Aorta (tissue), 5 donors: ENCODE results near the gene CBX2. TPM values are rescaled to one million over a fixed set of nuclear protein-coding genes. Genes with fewer than 3 reads are reported as not detected.

Experiments used
- ATAC-seq: fragments of 200-7000 bp; cut with Tn5 transposase; one replicate; pipeline ENCODE4 v1.9.1; 2022; ENCODE audit warnings: moderate library complexity; ENCODE audit not compliant: low FRiP score
- DNase-seq, 2 donors: peaks; one replicate each; pipeline ENCODE4 v3.0.0-alpha.2; 2020
- H3K27ac ChIP-seq, 2 donors: one replicate each; pipeline ENCODE4 v1.5.1; 2013; ENCODE audit warnings: low read length in 2 of 2, mild to moderate bottlenecking in 2 of 2, moderate library complexity in 2 of 2, control low read depth in 1 of 2, inconsistent platforms in 1 of 2, low read depth in 1 of 2
- H3K27me3 ChIP-seq, 2 donors: one replicate each; pipeline ENCODE4 v1.6.1; 2013; ENCODE audit warnings: control low read depth in 1 of 2, low read length in 1 of 2, mild to moderate bottlenecking in 1 of 2, moderate library complexity in 1 of 2; ENCODE audit not compliant: insufficient read depth in 2 of 2, control insufficient read depth in 1 of 2
- H3K36me3 ChIP-seq, 2 donors: one replicate each; pipeline ENCODE4 v1.6.1; 2013; ENCODE audit warnings: control low read depth in 1 of 2, low read length in 1 of 2, mild to moderate bottlenecking in 1 of 2; ENCODE audit not compliant: insufficient read depth in 2 of 2, control insufficient read depth in 1 of 2
- H3K4me1 ChIP-seq, 2 donors: one replicate each; pipeline ENCODE4 v1.6.1; 2013; ENCODE audit warnings: low read length in 2 of 2, control low read depth in 1 of 2, mild to moderate bottlenecking in 1 of 2, moderate library complexity in 1 of 2; ENCODE audit not compliant: insufficient read depth in 2 of 2, control insufficient read depth in 1 of 2
- H3K4me3 ChIP-seq, 2 donors: one replicate each; pipeline ENCODE4 v1.5.1; 2013; ENCODE audit warnings: low read length in 2 of 2, control low read depth in 1 of 2, mild to moderate bottlenecking in 1 of 2
- H3K9me3 ChIP-seq: one replicate; pipeline ENCODE4 v1.6.1; 2013; ENCODE audit warnings: mild to moderate bottlenecking, low read length; ENCODE audit not compliant: control insufficient read depth
- WGBS, 2 donors: extraction: QIAGEN DNeasy Blood & Tissue Kit; methylation state at CpG; one replicate each; pipeline ENCODE4 v1.1.7; 2013; 5-methylcytosine and 5-hydroxymethylcytosine counted together
- intact Hi-C, 2 donors: fragments of 100-400 bp; cut with DNase I; formaldehyde crosslinking; loops; one replicate each; pipeline versions ENCODE4 v1.14.2 to v1.15.0; 2022
- polyA plus RNA-seq, 2 donors: library from polyadenylated mRNA; stranded (reverse); fragments of 200-250 nt; gene quantifications; one replicate each; pipeline ENCODE4 v1.2.3, GENCODE V29; 2013
- total RNA-seq, 2 donors: library from RNA; stranded (reverse); fragmentation: NEBNext Ultra II Directional; extraction: Animal tissue kit (Norgen Biotek cat#: 25700); gene quantifications; one replicate each; pipeline ENCODE4 v1.2.1, GENCODE V29; 2021
- donor health status: healthy with polysubstance abuse.
- donor health status: Bipolar disorder and iron deficiency.
- donor health status: DM: no; HTN: no; CAD: no.
- donor health status: DM: no; HTN: no; CAD: no.
- donor health status: DM: yes; HTN: yes; CAD: no.

Gene CBX2
- total and polyA plus RNA-seq, 4 donors = 1.2 to 4.5 TPM; not detected in 2

- intact Hi-C loops = no loop called here
- H3K36me3 ChIP-seq = no peaks in the 10 kb centered on the region
- no peaks in the 10 kb centered on the region for H3K4me1 ChIP-seq
- DNase-seq (no peak), ATAC-seq (no peak)
- H3K9me3 ChIP-seq = no peaks in the 10 kb centered on the region
- 32 to 41% methylated on average over 5 to 10 of the region's 10 CpGs for WGBS, 2 donors
- no peaks in the 10 kb centered on the region for H3K27me3 ChIP-seq
- no peak overlapping the region for H3K4me3 ChIP-seq
- no peak overlapping the region for H3K27ac ChIP-seq
Measured at GRCh38 chr17:79741401-79741750, 36.6 kb upstream of the CBX2 start.

DNA sequence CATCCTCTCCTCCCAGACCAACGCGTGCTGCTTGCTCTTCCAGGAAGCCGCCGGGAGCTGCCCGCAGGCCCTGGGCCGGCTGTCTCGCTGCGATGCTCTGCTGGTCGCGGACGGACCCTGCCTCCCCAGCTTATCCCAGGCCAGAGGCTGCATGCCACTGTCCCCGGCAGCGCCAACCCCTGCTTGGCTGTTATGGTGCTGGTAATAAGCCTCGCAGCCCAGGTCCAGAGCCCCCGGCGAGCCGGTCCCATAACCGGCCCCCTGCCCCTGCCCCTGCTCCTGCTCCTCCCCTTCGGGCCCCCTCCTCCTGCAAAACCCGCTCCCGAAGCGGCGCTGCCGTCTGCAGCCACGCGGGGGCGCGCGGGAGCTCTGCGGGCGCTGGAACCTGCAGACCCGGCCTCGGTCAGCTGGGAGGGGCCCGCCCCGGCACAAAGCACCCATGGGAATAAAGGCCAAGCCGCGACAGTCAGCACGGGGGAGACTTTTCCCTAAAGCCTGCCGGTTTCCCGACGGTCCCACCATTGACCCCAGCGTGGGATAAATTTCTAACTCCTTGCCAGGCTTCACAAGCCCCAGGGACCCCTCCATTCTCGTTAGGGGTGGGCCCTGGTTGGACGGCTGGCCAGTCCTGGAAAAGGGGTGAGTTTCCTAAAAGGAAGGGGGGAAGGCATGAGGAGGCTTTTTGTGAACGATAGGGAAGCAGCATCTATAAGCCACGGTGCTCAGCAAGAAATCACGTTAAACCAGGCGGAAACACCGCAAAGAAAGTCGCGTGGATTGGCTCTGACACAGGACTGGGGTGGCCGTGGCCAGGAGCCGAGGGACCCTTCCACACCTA, 36.0 kb upstream of the CBX2 start:
- Histone ChIP-seq H3K9me3 (no peaks in the 10 kb centered on the region), H3K4me3 (no peak overlapping the region), H3K36me3 (no peaks in the 10 kb centered on the region), H3K27me3 (no peaks in the 10 kb centered on the region), H3K27ac (no peak overlapping the region), H3K4me1 (no peaks in the 10 kb centered on the region)
- ATAC-seq (peak; percentile 81), DNase-seq (peak; percentile 78 to 91)
- intact Hi-C loops = loop anchor here (2.0 kb wide), 2 partner anchors 249 to 251 kb away; no protein-coding TSS in a partner anchor
- 11% methylated on average over 48 to 53 of the region's 53 CpGs for WGBS, 2 donors

- Histone ChIP-seq H3K9me3 (no peaks in the 10 kb centered on the region), H3K4me3 (no peak overlapping the region), H3K4me1 (no peaks in the 10 kb centered on the region), H3K27ac (no peak overlapping the region), H3K36me3 (no peaks in the 10 kb centered on the region), H3K27me3 (no peaks in the 10 kb centered on the region)
- ATAC-seq (no peak), DNase-seq (no peak)
- WGBS, 2 donors = 85 to 93% methylated on average over 1 of the region's 1 CpG
- intact Hi-C loops = loop anchor here (2.0 kb wide), 2 partner anchors 248 to 250 kb away; no protein-coding TSS in a partner anchor
Measured at GRCh38 chr17:79742589-79742918, 35.4 kb upstream of the CBX2 start.

- DNase-seq (no peak), ATAC-seq (no peak)
- Histone ChIP-seq H3K4me1 (no peaks in the 10 kb centered on the region), H3K4me3 (no peak overlapping the region), H3K9me3 (no peaks in the 10 kb centered on the region), H3K27me3 (no peaks in the 10 kb centered on the region), H3K27ac (no peak overlapping the region), H3K36me3 (no peaks in the 10 kb centered on the region)
- intact Hi-C loops = loop anchor here (2.0 kb wide), 2 partner anchors 248 to 250 kb away; no protein-coding TSS in a partner anchor
- 88 to 90% methylated on average over 7 of the region's 7 CpGs for WGBS, 2 donors
Measured at GRCh38 chr17:79742951-79743476, 34.9 kb upstream of the CBX2 start.

DNA sequence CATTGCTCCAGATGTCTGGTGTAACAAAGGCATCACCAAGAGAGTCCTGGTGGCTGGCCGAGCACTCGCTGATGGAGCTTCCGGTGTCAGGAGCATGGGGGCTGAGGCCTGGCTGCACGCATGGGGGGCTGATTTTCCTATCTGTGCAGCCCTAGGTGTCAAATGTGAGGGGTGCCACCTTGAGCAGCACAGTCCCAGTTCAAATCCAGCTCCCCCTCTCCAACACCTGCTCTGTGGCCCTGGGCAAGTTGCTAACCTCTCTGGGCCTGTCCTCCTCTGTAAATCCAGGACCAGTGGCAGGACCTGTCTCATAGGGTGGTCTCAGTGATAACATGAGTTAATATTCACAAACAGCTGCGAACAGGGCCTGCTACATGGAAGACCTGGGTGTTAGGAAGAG, 34.3 kb upstream of the CBX2 start:
- H3K4me3 ChIP-seq = no peak overlapping the region
- intact Hi-C loops = loop anchor here (2.0 kb wide), 2 partner anchors 247 to 249 kb away; no protein-coding TSS in a partner anchor

DNA sequence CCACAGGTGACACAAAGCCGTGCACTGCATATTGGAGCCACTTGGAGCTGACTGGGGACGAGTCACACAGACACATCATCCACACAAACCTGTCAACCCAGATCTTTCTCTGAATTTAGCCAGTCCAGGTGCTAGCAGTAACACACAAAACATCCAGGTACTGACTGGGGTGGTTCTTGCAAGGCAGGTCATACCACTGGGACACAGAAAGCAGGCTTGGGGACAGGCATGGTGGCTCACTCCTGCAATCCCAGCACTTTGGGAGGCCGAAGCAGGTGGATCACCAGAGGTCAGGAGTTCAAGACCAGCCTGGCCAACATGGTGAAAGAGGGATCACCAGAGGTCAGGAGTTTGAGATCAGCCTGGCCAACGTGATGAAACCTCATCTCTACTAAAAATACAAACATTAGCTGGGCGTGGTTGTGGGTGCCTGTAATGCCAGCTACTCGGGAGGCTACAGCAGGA, 32.3 kb upstream of the CBX2 start:
- Histone ChIP-seq H3K36me3 (no peaks in the 10 kb centered on the region), H3K9me3 (no peaks in the 10 kb centered on the region), H3K27ac (no peak overlapping the region), H3K27me3 (no peaks in the 10 kb centered on the region), H3K4me1 (no peaks in the 10 kb centered on the region), H3K4me3 (no peak overlapping the region)
- DNase-seq (no peak), ATAC-seq (no peak)
- WGBS, 2 donors = 56 to 61% methylated on average over 6 of the region's 6 CpGs
- intact Hi-C loops = no loop called here

More for the DNA sequence above, 34.3 kb upstream of the CBX2 start:
- ATAC-seq = no peak
- Histone ChIP-seq H3K4me1 (no peaks in the 10 kb centered on the region), H3K36me3 (no peaks in the 10 kb centered on the region), H3K9me3 (no peaks in the 10 kb centered on the region), H3K27me3 (no peaks in the 10 kb centered on the region), H3K27ac (no peak overlapping the region)
- DNase-seq = no peak
- 94 to 95% methylated on average over 5 of the region's 5 CpGs for WGBS, 2 donors

GRCh38 chr17:79746889-79747507, 30.9 kb upstream of the CBX2 start:
- no peaks in the 10 kb centered on the region for H3K4me1 ChIP-seq
- H3K4me3 ChIP-seq = no peak overlapping the region
- no peaks in the 10 kb centered on the region for H3K36me3 ChIP-seq
- H3K9me3 ChIP-seq = no peaks in the 10 kb centered on the region
- ATAC-seq (no peak), DNase-seq (no peak)
- no peaks in the 10 kb centered on the region for H3K27me3 ChIP-seq
- no peak overlapping the region for H3K27ac ChIP-seq
- 10 to 12% methylated on average over 22 of the region's 22 CpGs for WGBS, 2 donors
- intact Hi-C loops = no loop called here

- Histone ChIP-seq H3K4me3 (no peak overlapping the region), H3K9me3 (no peaks in the 10 kb centered on the region), H3K27ac (no peak overlapping the region), H3K36me3 (no peaks in the 10 kb centered on the region), H3K27me3 (no peaks in the 10 kb centered on the region), H3K4me1 (no peaks in the 10 kb centered on the region)
- ATAC-seq (no peak), DNase-seq (no peak)
- intact Hi-C loops = no loop called here
- 2 to 3% methylated on average over 59 to 74 of the region's 74 CpGs for WGBS, 2 donors
Measured at GRCh38 chr17:79747508-79748294, 30.2 kb upstream of the CBX2 start.
